T47D (cell line): ENCODE data around the gene DUSP19.
A peak's percentile ranks its signal among the peaks of the same experiment; 100 is the strongest.
"Not testable (repeated sequence)": the region's sequence is repeated elsewhere in the genome, so short reads cannot be mapped to it uniquely, and the experiment has no call there.

ENCODE experiments used
- DNase-seq, 2 experiments: peaks; one replicate each; pipeline versions ENCODE4 v3.0.0 to v3.0.0-alpha.2; 2011 to 2012; ENCODE audit warnings: low read depth in 1 of 2, low spot score in 1 of 2
- JUND ChIP-seq: IDR thresholded peaks from 2 replicates; pipeline ENCODE4 v1.6.1; 2012; ENCODE audit warnings: low read depth
- in situ Hi-C: cut with HindIII; loops from 2 replicates; pipeline ENCODE4 v1.10.0; 2016; ENCODE audit warnings: low sequenced_read_pairs, low pct_unique_long_range_greater_than_20kb

The DUSP19 gene

DNA sequence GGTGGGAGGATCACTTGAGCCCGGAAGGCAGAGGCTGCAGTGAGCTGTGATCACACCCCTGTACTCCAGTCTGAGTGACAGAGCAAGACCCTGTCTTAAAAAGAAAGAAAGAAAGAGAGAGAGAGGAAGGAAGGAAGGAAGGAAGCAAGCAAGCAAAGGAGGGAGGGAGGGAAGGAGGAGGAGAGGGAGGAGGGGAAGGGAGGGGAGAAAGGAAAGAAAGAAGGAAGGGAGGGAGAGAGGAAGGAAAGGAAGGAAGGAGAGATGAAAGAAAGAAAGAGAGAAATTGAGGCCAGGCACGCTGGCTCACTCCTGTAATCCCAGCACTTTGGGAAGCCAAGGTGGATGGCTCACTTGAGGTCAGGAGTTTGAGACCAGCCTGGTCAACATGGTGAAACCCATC is 37.9 kb upstream of the DUSP19 start:
- no peak for DNase-seq
- in situ Hi-C loops: no loop called here
- TF ChIP-seq JUND: no peak

DNA sequence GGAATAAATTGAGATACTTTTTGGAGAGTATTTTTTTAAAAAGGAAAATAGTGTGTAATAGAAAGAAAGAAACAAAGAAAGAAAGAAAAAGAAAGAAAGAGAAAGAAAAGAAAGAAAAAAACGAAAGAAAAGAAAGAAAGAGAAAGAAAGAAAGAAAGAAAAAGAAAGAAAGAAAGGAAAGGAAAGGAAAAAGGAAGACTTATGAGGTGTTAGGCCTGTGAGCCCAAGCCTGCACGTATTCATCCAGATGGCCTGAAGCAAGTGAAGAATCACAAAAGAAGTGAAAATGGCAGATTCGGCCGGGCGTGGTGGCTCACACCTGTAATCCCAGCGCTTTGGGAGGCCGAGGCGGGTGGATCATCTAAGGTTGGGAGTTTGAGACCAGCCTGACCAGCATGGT is 35.0 kb upstream of the DUSP19 start:
- DNase-seq, in situ Hi-C loops: not testable (repeated sequence)

DNA sequence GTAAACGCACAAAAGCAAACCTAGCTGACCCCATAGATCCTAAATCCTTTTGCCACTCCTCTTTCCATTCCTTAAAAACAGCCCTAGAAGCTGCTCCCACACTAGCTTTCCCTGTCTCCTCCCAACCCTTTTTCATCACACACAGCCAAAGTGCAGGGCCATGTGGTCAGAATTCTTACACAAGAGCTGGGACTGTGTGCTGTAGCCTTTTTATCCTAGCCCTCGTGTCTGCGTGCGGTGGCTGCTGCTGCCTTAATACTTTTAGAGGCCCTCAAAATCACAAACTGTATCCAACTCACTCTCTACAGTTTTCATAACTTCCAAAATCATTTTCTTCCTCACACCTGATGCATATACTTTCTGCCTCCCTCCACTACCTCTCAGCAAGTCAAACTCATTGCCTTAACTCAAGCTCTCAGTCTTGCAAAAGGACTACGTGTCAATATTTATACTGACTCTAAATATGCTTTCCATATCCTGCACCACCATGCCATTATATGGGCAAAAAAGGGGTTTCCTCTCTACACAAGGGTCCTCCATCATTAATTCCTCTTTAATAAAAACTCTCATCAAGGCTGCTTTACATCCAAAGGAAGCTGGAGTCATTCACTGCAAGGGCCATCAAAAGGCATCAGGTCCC is 30.9 kb upstream of the DUSP19 start:
- in situ Hi-C loops: not testable (repeated sequence)

DNA sequence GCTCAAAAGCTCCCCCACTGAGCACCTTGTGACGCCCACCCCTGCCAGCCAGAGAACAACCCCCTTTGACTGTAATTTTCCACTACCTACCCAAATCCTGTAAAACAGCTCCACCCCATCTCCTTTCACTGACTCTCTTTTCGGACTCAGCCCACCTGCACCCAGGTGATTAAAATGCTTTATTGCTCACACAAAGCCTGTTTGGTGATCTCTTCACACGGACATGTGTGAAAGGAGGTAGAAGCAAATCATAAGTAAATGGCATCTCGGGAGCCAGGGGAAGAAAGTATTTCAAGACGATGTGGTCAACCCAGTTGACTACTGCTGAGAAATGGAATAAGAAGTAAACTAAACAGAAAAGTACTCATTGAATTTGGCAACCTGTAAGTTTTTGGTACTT is 29.1 kb upstream of the DUSP19 start:
- DNase-seq: no peak
- no peak for TF ChIP-seq JUND
- in situ Hi-C loops: no loop called here

More for the DNA sequence above, 30.9 kb upstream of the DUSP19 start:
- DNase-seq: not testable (repeated sequence)

DNA sequence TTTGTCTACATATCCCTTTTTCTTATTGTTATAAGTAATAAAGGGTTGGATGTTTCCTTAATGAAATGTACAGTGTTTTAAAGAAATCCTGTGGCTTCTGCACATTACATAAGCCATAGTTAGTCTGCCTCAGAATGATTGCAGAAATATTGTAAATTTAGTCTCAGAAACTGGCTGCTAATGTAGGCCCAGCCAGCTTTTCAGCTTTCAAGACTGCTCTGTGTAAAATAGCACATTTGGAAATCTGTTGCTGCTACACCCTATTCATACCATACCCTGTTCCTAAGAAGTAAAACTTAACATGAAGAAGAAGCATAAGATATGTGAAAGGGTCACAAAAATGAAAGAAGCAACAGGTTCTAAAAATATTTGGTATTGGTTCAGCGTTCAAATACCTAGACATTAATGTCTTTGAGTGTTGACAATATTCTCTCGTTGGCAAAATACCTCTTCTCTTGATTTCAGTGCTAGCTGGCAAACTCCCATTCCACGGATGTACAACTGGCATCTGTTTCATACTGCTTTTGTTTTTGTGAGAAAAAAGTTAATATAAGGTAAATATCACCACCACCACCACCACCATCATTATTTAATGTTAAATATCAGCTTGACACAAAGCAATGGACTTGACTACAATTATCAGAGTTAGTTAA is 21.1 kb upstream of the DUSP19 start:
- in situ Hi-C loops: no loop called here
- no peak for TF ChIP-seq JUND
- DNase-seq: no peak

- no peak for TF ChIP-seq JUND
- DNase-seq: no peak
- in situ Hi-C loops: no loop called here
These were observed 19.0 kb upstream of the DUSP19 start for GRCh38 chr2:183059561-183059960.

GRCh38 chr2:183060571-183061231 is 17.8 kb upstream of the DUSP19 start:
- in situ Hi-C loops: no loop called here
- no peak for TF ChIP-seq JUND
- no peak for DNase-seq

DNA sequence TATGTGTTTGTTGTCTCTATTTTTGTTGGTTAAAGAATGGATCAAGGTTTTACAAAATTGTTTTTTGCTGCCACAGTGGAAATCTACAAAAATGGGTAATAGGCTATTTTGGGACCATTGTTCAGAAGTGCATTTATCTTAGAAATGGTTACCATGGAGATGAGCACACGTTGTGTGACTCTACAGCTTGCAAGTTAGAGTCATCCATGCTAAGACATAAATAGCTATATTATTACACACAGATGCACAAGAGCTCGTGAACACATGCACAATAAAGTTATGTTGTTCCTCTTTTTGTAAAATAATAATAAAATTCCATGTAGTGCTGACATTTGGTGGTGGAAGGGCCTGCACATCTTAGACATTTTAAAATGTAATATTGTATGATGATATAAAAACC is 15.5 kb upstream of the DUSP19 start:
- no peak for DNase-seq
- in situ Hi-C loops: no loop called here
- no peak for TF ChIP-seq JUND

DNA sequence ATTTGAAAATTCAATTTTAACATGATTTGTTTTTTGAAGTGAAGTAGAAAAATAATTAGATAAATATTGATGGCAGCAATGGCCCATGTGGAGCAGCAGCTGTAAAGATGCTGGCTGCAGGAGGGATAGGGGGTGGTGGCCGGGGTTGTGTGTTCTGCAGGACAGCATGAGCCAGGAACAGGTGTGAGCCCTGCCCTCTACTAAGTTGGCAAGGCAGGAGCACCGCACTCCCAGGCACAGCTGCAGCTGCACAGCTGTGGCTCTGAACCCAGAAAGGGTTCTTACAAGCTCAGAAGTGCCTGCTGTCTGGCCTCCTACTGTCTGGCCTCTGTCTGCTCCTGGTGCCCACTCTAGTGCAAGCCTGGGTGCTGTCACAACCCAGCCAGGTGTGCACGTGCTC is 10.0 kb upstream of the DUSP19 start:
- DNase-seq: no peak
- in situ Hi-C loops: no loop called here
- TF ChIP-seq JUND: no peak

GRCh38 chr2:183069174-183069573 is 9.4 kb upstream of the DUSP19 start:
- DNase-seq: no peak
- in situ Hi-C loops: no loop called here
- no peak for TF ChIP-seq JUND

DNA sequence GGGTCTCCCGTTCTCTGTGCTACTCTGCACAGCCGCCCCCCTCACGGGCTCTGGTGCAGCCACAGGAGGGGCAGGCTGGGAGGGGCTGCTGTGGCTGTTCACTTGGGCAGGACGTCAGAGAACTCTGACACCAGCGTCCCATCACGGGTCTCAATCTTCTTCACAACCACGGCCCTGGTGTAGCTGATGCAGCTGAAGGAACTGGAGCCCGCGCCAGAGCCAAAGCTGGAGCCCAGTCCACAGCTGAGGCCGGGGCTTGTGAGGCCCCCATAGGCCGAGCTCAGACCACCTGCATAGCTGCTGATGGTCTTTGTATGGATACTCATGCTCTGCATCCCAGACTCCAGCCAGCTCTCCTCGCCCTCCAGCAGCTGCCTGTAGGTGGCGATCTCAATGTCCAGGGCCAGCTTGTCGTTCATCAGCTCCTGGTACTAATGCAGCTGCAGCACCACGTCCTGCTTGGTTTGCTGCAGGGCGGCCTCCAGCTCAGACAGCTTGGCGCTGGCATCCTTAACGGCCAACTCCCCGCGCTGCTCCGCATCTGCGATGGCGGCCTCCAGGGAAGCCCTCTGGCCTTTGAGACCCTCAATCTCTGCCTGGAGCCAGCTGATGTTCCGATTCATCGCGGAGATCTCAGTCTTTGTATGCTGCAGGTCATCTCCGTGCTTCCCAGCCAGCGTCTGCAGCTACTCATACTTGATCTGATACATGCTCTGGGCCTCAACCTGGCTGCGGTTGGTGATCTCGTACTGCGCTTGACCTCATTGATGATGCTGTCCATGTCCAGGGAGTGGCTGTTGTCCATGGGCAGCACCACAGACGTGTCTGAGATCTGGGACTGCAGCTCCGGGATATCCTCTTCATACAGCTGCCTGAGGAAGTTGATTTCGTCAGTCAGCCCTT is 7.4 kb upstream of the DUSP19 start:
- in situ Hi-C loops: no loop called here
- no peak for TF ChIP-seq JUND
- peak in 1 of 2 experiments; percentile 31 for DNase-seq

- in situ Hi-C loops: no loop called here
- no peak for DNase-seq
- TF ChIP-seq JUND: no peak
These were observed 6.4 kb upstream of the DUSP19 start for GRCh38 chr2:183072177-183072576.

GRCh38 chr2:183078163-183078463 is 434 bp upstream of the DUSP19 start:
- no peak for DNase-seq
- TF ChIP-seq JUND: no peak
- in situ Hi-C loops: no loop called here
